ENCODE measurements around the gene FCAMR. TPM values are rescaled to one million over a fixed set of nuclear protein-coding genes. Genes with fewer than 3 reads are reported as not detected.

FCAMR gene
- total RNA-seq, 1 donor from 2014 or later: not detected

GRCh38 chr1:206960676-206961386, 9.4 kb downstream of the FCAMR start:
- Mint-ChIP-seq H3K9me3 (ENCODE audit: low read depth) (no peaks in the 10 kb centered on the region), H3K36me3 (ENCODE audit: low read depth) (no peaks in the 10 kb centered on the region), H3K27me3 (ENCODE audit: low read depth) (peaks cover 9% of the 10 kb centered on the region), H3K4me1 (ENCODE audit: low read depth) (no peaks in the 10 kb centered on the region), H3K4me3 (ENCODE audit: unreplicated experiment) (no peak overlapping the region), H3K27ac (ENCODE audit: unreplicated experiment) (no peak overlapping the region)
- no peak for TF ChIP-seq CTCF (IDR thresholded peaks at IDR 0.05)
- DNase-seq (ENCODE audit: low spot score): no peak

GRCh38 chr1:206958144-206958543, 12.1 kb downstream of the FCAMR start:
- no peak for TF ChIP-seq CTCF (IDR thresholded peaks at IDR 0.05)
- Mint-ChIP-seq H3K4me3 (ENCODE audit: unreplicated experiment) (no peak overlapping the region), H3K9me3 (ENCODE audit: low read depth) (no peaks in the 10 kb centered on the region)

GRCh38 chr1:206957639-206958038, 12.6 kb downstream of the FCAMR start:
- Mint-ChIP-seq H3K4me1 (ENCODE audit: low read depth) (no peaks in the 10 kb centered on the region), H3K4me3 (ENCODE audit: unreplicated experiment) (no peak overlapping the region), H3K36me3 (ENCODE audit: low read depth) (no peaks in the 10 kb centered on the region), H3K9me3 (ENCODE audit: low read depth) (no peaks in the 10 kb centered on the region), H3K27ac (ENCODE audit: unreplicated experiment) (no peak overlapping the region), H3K27me3 (ENCODE audit: low read depth) (peaks cover 15% of the 10 kb centered on the region)
- DNase-seq (ENCODE audit: low spot score): no peak
- no peak for TF ChIP-seq CTCF (IDR thresholded peaks at IDR 0.05)

More at GRCh38 chr1:206958144-206958543, 12.1 kb downstream of the FCAMR start:
- no peak for DNase-seq (ENCODE audit: low spot score)
- Mint-ChIP-seq H3K36me3 (ENCODE audit: low read depth) (no peaks in the 10 kb centered on the region), H3K4me1 (ENCODE audit: low read depth) (no peaks in the 10 kb centered on the region), H3K27ac (ENCODE audit: unreplicated experiment) (no peak overlapping the region), H3K27me3 (ENCODE audit: low read depth) (peaks cover 15% of the 10 kb centered on the region)

GRCh38 chr1:206955476-206956451, 14.5 kb downstream of the FCAMR start:
- Mint-ChIP-seq H3K36me3 (ENCODE audit: low read depth) (no peaks in the 10 kb centered on the region), H3K9me3 (ENCODE audit: low read depth) (no peaks in the 10 kb centered on the region), H3K4me3 (ENCODE audit: unreplicated experiment) (no peak overlapping the region), H3K4me1 (ENCODE audit: low read depth) (no peaks in the 10 kb centered on the region), H3K27me3 (ENCODE audit: low read depth) (peaks cover 15% of the 10 kb centered on the region), H3K27ac (ENCODE audit: unreplicated experiment) (no peak overlapping the region)
- no peak for DNase-seq (ENCODE audit: low spot score)
- TF ChIP-seq CTCF (IDR thresholded peaks at IDR 0.05): no peak
